GM12892 (cell line): Measurements from ENCODE around the gene MYO5C.

ENCODE experiments used
- POLR2A ChIP-seq: IDR thresholded peaks from 2 replicates; pipeline ENCODE4 v1.6.1; 2011; ENCODE audit warnings: low read depth, low read length, control low read depth
- POLR2AphosphoS5 ChIP-seq: IDR thresholded peaks from 2 replicates; pipeline ENCODE4 v1.6.1; 2011; ENCODE audit warnings: low read depth, low read length, control low read depth

DNA sequence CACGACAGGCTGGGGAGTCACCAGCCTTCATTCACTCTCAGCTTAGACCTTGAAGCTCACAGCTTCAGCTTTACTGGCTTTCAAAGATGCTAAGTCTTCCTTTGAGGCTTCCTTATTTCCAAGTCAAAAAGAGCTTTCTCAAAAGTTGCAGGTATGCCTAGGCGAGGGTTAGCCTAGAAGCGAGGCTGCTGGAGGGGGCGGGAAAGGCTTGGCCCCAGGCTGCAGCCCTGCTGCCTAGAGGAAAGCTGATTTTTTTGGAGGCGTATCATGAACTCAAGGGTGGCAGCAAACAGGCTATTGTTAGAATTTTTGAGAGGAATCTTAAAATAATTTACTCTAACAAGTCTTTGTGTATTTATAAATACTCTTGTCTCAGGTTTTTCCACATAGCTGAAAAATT lies 37.1 kb downstream of the MYO5C start:
- TF ChIP-seq POLR2A (no peak), POLR2AphosphoS5 (no peak)
